LNCAP (cell line): Measurements from ENCODE around the gene DNAH3.
A peak's percentile ranks its signal among the peaks of the same experiment; 100 is the strongest.

Source experiments
- CTCF ChIP-seq: fragments of 450-650 bp; IDR thresholded peaks from 2 replicates; pipeline ENCODE4 v1.5.1; 2017; ENCODE audit warnings: mild to moderate bottlenecking

Gene DNAH3

DNA sequence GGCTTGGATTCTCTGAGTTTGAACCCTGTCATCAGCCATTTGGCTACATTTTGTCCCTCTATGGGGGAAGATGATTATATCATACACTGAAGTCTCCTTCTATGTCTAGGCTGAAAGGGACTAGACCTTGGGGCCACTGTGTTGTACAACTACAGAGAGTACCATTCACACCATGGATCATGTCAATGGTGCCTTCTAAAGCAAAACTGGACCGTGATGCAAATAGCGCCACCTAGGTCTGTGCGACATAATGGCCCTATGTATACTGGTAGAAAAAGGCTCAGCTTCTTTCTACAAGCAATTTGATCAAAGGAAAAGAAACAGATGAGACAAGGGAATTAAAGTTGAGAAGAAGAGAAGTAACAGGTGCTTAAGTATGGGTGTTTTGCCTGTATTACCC is 149.4 kb downstream of the DNAH3 start:
- TF ChIP-seq CTCF, result peak; percentile 47

DNA sequence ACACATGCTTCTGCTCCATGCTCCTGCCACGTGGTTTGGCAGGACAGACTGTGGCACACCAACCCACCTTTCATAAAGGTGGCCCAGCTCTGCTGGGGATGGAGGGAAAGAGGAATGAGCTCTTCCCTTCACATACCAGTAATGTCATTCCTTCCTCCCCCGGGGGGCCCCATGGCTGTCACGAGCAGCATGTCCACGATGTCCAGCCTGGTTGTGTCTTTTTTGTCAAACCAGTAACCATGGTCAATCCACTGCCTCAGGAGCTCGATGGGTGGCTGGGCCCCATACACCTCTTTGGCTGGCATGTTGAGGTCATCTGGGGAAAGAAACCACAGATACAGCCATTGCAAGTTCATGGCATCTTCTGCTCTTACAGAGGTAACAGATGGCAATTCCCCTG is 153.5 kb downstream of the DNAH3 start:
- TF ChIP-seq CTCF, result no peak

GRCh38 chr16:20995711-20996110 is 154.9 kb downstream of the DNAH3 start:
- TF ChIP-seq CTCF, result no peak

DNA sequence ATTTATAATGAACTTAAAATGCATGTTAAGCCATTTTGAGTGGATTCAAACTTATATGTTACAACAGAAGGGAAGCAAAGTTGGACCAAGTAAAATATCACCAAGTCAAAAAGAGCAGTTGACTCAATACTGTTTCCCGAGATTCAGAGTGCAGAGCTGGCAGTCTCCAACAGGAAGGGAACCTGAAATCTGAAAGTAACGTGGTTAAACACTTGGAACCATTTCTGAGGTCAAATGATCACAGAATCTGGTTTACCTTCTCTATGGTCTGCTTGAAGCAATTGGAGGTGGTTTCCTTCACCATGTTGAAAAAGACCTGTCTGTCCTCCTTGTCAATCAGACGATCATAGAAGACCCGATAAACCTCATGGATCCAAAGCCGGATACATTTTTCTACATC is 163.6 kb downstream of the DNAH3 start:
- TF ChIP-seq CTCF, result no peak

DNA sequence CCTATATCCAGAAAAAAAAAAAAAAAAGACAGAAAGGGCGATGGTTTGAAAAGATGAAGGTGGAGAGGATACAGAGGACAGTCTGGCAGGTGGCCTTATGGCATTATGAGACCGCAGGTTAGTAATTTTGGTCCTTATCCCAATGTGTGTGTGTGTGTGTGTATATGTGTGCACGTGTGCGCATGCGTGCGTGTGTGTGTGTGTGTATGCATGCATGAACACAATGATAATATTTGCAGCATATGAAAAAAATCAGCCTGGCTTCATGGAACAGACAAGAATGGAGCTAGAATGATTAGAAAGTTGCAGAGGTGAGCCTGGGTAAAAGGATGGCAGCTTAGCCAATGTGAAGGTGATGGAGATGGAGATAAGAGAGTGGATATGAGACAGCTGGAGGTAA is 166.6 kb downstream of the DNAH3 start:
- no peak for TF ChIP-seq CTCF

GRCh38 chr16:20976576-20976975 is 174.1 kb downstream of the DNAH3 start:
- TF ChIP-seq CTCF, result no peak

- TF ChIP-seq CTCF, result no peak
These were observed 179.2 kb downstream of the DNAH3 start for GRCh38 chr16:20971401-20971800.

GRCh38 chr16:20969386-20969785 is 181.3 kb downstream of the DNAH3 start:
- no peak for TF ChIP-seq CTCF
